Natural killer cell (primary cell): ENCODE measurements around the gene C1QTNF12. TPM values are rescaled to one million over a fixed set of nuclear protein-coding genes. Genes with fewer than 3 reads are reported as not detected.

Source experiments
- ATAC-seq, 3 donors: fragments of 150-1000 bp in 2 of 3; fragments of 200-7000 bp in 1 of 3; cut with Tn5 transposase; 1 replicate in 1 of 3; 2 replicates in 2 of 3; pipeline ENCODE4 v1.10.0; 2021; ENCODE audit warnings: mild to moderate bottlenecking in 2 of 3, moderate library complexity in 2 of 3
- DNase-seq, 2 donors: peaks; one replicate each; pipeline versions ENCODE4 v3.0.0 to v3.0.0-alpha.2; 2013 to 2021; ENCODE audit warnings: mixed read lengths in 1 of 2
- H3K27ac ChIP-seq: one replicate; pipeline ENCODE4 v1.5.1; 2013; ENCODE audit warnings: mild to moderate bottlenecking, low read length
- H3K27me3 ChIP-seq: one replicate; pipeline ENCODE4 v1.6.1; 2013; ENCODE audit warnings: low read length; ENCODE audit not compliant: control insufficient read depth, insufficient read depth
- H3K36me3 ChIP-seq: one replicate; pipeline ENCODE4 v1.6.1; 2013; ENCODE audit warnings: low read length; ENCODE audit not compliant: control insufficient read depth, insufficient read depth
- H3K4me1 ChIP-seq: one replicate; pipeline ENCODE4 v1.6.1; 2013; ENCODE audit warnings: low read length; ENCODE audit not compliant: control insufficient read depth, insufficient read depth
- H3K4me3 ChIP-seq: one replicate; pipeline ENCODE4 v1.5.1; 2013; ENCODE audit warnings: low read length
- H3K9me3 ChIP-seq: one replicate; pipeline ENCODE4 v1.6.1; 2013; ENCODE audit warnings: low read length; ENCODE audit not compliant: control insufficient read depth, insufficient read depth
- H3K27ac Mint-ChIP-seq, 2 donors: one replicate each; pipeline ENCODE4 v1.8.0; 2022; ENCODE audit warnings: mild to moderate bottlenecking in 2 of 2, mixed read lengths in 2 of 2, moderate library complexity in 1 of 2
- H3K27me3 Mint-ChIP-seq, 2 donors: one replicate each; pipeline ENCODE4 v1.8.0; 2022; ENCODE audit warnings: low read depth in 2 of 2, mixed read lengths in 2 of 2
- H3K36me3 Mint-ChIP-seq: one replicate; pipeline ENCODE4 v1.8.0; 2022; ENCODE audit warnings: mixed read lengths
- H3K4me1 Mint-ChIP-seq, 2 donors: one replicate each; pipeline ENCODE4 v1.8.0; 2022; ENCODE audit warnings: mixed read lengths in 2 of 2
- H3K4me3 Mint-ChIP-seq: one replicate; pipeline ENCODE4 v1.8.0; 2022; ENCODE audit warnings: mild to moderate bottlenecking, moderate library complexity, mixed read lengths
- H3K9me3 Mint-ChIP-seq, 2 donors: one replicate each; pipeline ENCODE4 v1.8.0; 2022; ENCODE audit warnings: mixed read lengths in 2 of 2
- WGBS: methylation state at CpG from one replicate; pipeline ENCODE4 v1.1.7; 2013; ENCODE audit warnings: missing lambda C conversion rate; ENCODE audit not compliant: insufficient coverage; 5-methylcytosine and 5-hydroxymethylcytosine counted together
- intact Hi-C: fragments of 100-400 bp; cut with micrococcal nuclease; formaldehyde crosslinking; loops from one replicate; pipeline ENCODE4 v1.14.2; 2022
- total RNA-seq, 4 donors: library from RNA; stranded (reverse); fragments of 120-200 nt in 1 of 4; gene quantifications; one replicate each; pipeline versions ENCODE4 v1.2.3 to v1.2.4, GENCODE V29; 2013 to 2022
- TF ChIP-seq, protein P1 (sequence below): fragments of 200-600 bp; IDR thresholded peaks from one replicate; pipeline ENCODE4 v1.8.0; 2022; ENCODE audit warnings: antibody characterized with exemption

The C1QTNF12 gene
- total RNA-seq, 3 donors from 2014 or later (not counting 1 experiment from before 2014, with no cell fraction given), result 2.6 to 4.1 (median 4.1) TPM

DNA sequence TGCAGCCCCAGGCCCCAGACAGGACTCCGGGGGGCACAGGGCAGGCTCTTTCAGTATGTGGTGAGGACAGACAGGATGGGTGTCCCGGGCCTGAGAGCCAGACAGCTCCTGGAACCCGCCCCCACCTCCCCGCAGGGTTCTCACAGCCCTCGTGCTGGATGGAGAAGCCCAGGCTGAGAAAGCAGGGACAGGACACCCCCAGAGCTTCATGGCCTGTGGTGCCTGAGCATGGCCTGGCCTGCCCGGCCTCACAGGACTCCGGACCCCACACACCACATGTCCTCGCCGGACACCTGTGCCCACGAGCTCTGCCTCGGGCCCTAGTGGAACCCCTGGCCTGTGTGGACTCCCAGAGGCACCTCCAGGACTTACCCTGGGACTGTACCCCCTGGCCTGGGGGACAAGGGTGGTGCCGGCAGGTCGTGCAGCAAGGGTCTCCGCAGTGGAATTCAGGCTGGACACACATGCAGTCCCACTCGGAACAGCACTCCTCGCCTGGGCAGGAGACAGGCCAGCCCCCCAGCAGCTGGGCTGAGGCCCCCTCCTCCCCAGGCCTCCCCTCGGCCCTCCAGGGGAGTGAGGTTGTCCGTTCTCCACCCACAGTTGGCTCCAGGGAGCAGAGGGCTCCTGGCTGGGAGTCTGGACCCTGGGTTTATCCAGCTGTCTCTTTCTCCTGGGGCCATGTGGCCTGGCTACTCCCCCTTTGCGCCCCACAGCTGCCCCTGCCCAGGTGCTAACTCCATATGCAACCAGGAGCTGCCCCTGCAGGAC is 41.3 kb downstream of the C1QTNF12 start:
- H3K36me3 Mint-ChIP-seq, result no peaks in the 10 kb centered on the region
- H3K4me3 Mint-ChIP-seq, result peak overlapping the region; percentile 75
- ATAC-seq (no peak), DNase-seq (peak in 1 of 2 donors; percentile 23)
- Histone ChIP-seq H3K4me1 (peaks cover 68% of the 10 kb centered on the region), H3K36me3 (no peaks in the 10 kb centered on the region), H3K27ac (peak overlapping the region; percentile 49), H3K4me3 (peak overlapping the region; percentile 41), H3K9me3 (no peaks in the 10 kb centered on the region), H3K27me3 (no peaks in the 10 kb centered on the region)
- H3K27ac Mint-ChIP-seq, result peak overlapping the region; percentile 87 to 93
- TF ChIP-seq, protein P1, sequence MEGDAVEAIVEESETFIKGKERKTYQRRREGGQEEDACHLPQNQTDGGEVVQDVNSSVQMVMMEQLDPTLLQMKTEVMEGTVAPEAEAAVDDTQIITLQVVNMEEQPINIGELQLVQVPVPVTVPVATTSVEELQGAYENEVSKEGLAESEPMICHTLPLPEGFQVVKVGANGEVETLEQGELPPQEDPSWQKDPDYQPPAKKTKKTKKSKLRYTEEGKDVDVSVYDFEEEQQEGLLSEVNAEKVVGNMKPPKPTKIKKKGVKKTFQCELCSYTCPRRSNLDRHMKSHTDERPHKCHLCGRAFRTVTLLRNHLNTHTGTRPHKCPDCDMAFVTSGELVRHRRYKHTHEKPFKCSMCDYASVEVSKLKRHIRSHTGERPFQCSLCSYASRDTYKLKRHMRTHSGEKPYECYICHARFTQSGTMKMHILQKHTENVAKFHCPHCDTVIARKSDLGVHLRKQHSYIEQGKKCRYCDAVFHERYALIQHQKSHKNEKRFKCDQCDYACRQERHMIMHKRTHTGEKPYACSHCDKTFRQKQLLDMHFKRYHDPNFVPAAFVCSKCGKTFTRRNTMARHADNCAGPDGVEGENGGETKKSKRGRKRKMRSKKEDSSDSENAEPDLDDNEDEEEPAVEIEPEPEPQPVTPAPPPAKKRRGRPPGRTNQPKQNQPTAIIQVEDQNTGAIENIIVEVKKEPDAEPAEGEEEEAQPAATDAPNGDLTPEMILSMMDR, result no peak
- H3K27me3 Mint-ChIP-seq, result no peaks in the 10 kb centered on the region
- intact Hi-C loops, result loop anchor here (5.0 kb wide), 1 partner anchor 33 kb away; the partner anchor contains the start of gene TTLL10
- no peaks in the 10 kb centered on the region for H3K9me3 Mint-ChIP-seq
- peaks cover 21 to 38% of the 10 kb centered on the region in 2 donors for H3K4me1 Mint-ChIP-seq
- WGBS, result 88% methylated on average over 19 of the region's 19 CpGs

DNA sequence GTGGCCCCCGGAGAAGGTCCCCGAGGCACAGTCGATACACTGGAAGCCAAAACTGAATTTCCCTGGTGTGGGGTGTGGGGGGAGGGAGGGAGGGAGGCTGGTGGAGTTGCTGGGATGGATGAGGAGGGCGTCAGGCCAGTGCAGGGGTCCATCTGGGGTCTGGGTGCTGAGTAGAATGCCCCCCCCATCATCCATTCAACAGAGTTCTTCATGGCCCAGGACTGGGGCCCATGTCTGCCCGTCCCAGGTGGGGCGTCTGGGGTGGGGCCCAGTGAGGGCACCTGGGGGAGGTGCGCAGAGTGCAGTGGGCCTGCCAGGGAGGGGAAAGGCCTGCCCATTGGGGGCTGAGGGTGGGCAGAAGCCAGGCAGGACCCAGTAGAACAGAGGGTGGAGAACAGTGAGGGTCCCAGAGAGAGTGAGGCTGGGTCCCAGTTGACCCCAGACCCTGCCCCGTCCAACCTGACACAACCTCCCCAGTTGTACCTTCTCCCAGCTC is 42.0 kb downstream of the C1QTNF12 start:
- 98% methylated on average over 7 of the region's 8 CpGs for WGBS

DNA sequence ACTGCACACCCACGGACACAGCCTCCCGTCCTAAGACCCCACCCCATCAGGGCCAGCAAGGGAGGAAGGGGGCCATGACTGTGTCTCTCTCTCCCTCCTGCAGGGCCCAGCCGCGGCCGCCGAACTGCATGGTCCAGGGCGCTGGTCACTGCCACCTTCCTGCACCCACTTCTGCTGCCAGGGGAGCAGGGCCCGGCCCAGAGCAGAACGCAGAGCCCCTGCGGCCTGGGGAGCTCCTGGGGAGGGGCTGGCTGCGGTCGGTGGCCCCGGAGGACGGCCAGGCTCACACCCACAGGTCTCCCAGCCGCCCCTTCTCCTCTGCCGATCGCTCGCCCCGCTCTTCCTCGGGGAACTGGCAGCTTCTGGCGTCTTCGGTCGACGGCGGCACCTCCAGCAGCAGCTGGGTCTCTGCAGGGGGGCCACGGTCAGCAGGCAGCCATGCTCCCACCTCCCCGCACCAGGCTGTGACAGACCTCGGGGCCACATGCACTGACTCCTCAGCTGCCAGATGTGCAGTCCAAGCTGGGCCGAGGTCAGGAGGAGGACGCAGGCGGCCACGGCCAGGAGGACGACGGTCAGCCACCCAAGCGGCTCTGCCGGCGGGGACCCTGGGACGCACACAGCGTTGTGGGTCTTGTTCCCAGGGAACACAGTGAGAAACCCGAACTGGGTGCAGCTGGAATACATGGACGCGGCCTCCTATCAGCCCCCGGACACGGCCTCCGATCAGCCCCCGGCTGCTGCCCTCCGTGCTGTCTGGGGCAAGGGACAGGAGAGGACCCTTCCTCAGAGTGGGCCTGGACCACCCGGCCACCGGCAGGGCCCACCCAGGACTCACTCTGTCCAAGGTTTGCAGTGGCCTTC is 42.7 kb downstream of the C1QTNF12 start:
- WGBS, result 92% methylated on average over 49 of the region's 49 CpGs
- Mint-ChIP-seq H3K36me3 (no peaks in the 10 kb centered on the region), H3K4me1 (peaks cover 18 to 41% of the 10 kb centered on the region in 2 donors), H3K27me3 (no peaks in the 10 kb centered on the region), H3K27ac (peak overlapping the region; percentile 87 to 93), H3K9me3 (no peaks in the 10 kb centered on the region), H3K4me3 (peak overlapping the region; percentile 40)
- Histone ChIP-seq H3K4me3 (no peak overlapping the region), H3K9me3 (no peaks in the 10 kb centered on the region), H3K27ac (no peak overlapping the region), H3K27me3 (no peaks in the 10 kb centered on the region), H3K36me3 (no peaks in the 10 kb centered on the region), H3K4me1 (peaks cover 63% of the 10 kb centered on the region)
- peak in 1 of 2 donors; percentile 20 for DNase-seq
- TF ChIP-seq, protein P1, result no peak
- intact Hi-C loops, result no loop called here
- ATAC-seq, result no peak

More for the DNA sequence above, 42.0 kb downstream of the C1QTNF12 start:
- no peak for ATAC-seq
- Histone ChIP-seq H3K4me3 (no peak overlapping the region), H3K9me3 (no peaks in the 10 kb centered on the region), H3K36me3 (no peaks in the 10 kb centered on the region), H3K27me3 (no peaks in the 10 kb centered on the region), H3K27ac (no peak overlapping the region), H3K4me1 (peaks cover 68% of the 10 kb centered on the region)
- peak overlapping the region; percentile 87 to 93 for H3K27ac Mint-ChIP-seq
- TF ChIP-seq, protein P1, result no peak
- H3K27me3 Mint-ChIP-seq, result no peaks in the 10 kb centered on the region
- no peaks in the 10 kb centered on the region for H3K36me3 Mint-ChIP-seq
- no peaks in the 10 kb centered on the region for H3K9me3 Mint-ChIP-seq
- intact Hi-C loops, result no loop called here
- H3K4me3 Mint-ChIP-seq, result no peak overlapping the region
- no peak for DNase-seq
- peaks cover 21 to 45% of the 10 kb centered on the region in 2 donors for H3K4me1 Mint-ChIP-seq
